GM06990 (cell line): ENCODE data around the gene DPM2.
A peak's percentile ranks its signal among the peaks of the same experiment; 100 is the strongest.

Source experiments
- DNase-seq: peaks from one replicate; pipeline ENCODE4 v3.0.0-alpha.2; 2011; ENCODE audit not compliant: insufficient read length; ENCODE audit errors: extremely low read depth
- H3K27me3 ChIP-seq: replicated peaks from 2 replicates; pipeline ENCODE4 v1.6.0; 2011; ENCODE audit warnings: low read length; ENCODE audit not compliant: control insufficient read depth, insufficient read depth
- H3K36me3 ChIP-seq: 2 replicates; pipeline ENCODE4 v1.5.1; 2011; ENCODE audit warnings: low read length; ENCODE audit not compliant: control insufficient read depth, insufficient read depth
- H3K4me3 ChIP-seq: replicated peaks from 2 replicates; pipeline ENCODE4 v1.5.1; 2011; ENCODE audit warnings: low read depth, mild to moderate bottlenecking, control low read depth, low read length
- CTCF ChIP-seq: IDR thresholded peaks from 2 replicates; pipeline ENCODE4 v1.5.1; 2011; ENCODE audit warnings: low read length, control low read depth, mild to moderate bottlenecking, inconsistent platforms; ENCODE audit not compliant: insufficient read depth, poor library complexity, severe bottlenecking

DPM2 gene

GRCh38 chr9:127981559-127982121 lies 44.0 kb upstream of the DPM2 start:
- DNase-seq, result no peak
- H3K36me3 ChIP-seq, result no peaks in the 10 kb centered on the region; the same call in 1 of the 2 replicates
- no peak for TF ChIP-seq CTCF
- peak overlapping the region; percentile 56 for H3K4me3 ChIP-seq
- H3K27me3 ChIP-seq, result no peaks in the 10 kb centered on the region

DNA sequence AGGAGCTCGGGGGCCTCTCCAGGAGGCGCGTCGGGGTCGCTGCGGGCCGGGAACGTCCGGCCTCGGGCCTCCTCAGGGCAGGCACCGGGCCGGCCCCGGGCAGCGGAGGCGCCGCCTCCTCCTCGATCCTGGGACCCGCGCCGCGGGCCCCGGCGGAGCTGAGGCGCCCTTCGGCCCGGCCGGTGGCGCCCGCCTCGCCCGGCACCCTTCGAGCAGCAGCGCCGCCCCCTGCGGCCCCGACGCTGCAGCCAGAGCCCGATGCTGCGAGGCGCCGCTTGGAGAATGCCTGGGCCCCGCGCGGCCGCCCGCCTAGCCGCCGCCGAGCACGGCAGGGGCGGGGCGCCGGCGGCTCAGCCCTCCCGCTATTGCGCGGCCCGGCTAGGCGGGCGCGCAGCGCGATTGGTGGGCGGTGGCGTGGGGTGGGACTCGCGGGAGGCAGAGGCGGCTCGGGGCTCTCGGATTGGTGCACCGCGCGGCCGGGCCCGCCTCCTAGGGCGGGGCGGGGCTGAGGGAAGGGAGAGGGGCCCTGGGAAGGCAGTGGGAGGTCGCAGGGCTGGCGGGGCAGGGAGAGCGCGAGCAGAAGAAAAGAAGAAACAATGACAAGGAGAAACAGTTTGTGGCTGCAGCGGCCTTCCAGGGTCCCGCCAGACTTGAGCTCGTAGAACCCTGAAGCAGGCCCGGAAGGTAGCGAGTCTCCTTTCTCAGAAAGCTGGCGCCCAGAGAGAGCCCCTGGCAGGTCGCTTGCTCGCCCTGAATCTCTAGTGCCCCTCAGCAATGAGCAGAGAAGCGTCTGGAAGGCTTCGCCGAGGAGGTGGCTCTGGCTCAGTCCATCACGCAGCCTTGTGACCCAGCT lies 43.3 kb upstream of the DPM2 start, which contains the start of gene EEIG1:
Gene EEIG1 (minus strand): TSS at position 284 of the 853 bp plus-strand sequence. CDS start 852 bp downstream, outside the sequence.
- no peak for TF ChIP-seq CTCF
- Histone ChIP-seq H3K27me3 (no peaks in the 10 kb centered on the region), H3K36me3 (peaks cover 2% of the 10 kb centered on the region), H3K4me3 (peak within 1 kb of the TSS; percentile 83)
- DNase-seq, result peak; percentile 96

- Histone ChIP-seq H3K4me3 (peak overlapping the region; percentile 83), H3K27me3 (no peaks in the 10 kb centered on the region), H3K36me3 (peaks cover 2% of the 10 kb centered on the region)
- TF ChIP-seq CTCF, result no peak
- peak; percentile 72 for DNase-seq
These were observed 42.5 kb upstream of the DPM2 start for GRCh38 chr9:127980060-127980705.

- no peak for TF ChIP-seq CTCF
- Histone ChIP-seq H3K27me3 (no peaks in the 10 kb centered on the region), H3K4me3 (peak overlapping the region; percentile 83), H3K36me3 (peaks cover 3% of the 10 kb centered on the region)
- DNase-seq, result peak; percentile 69
These were observed 41.8 kb upstream of the DPM2 start for GRCh38 chr9:127979333-127980059.

- peaks cover 3% of the 10 kb centered on the region for H3K36me3 ChIP-seq
- no peaks in the 10 kb centered on the region for H3K27me3 ChIP-seq
- TF ChIP-seq CTCF, result no peak
- DNase-seq, result no peak
- H3K4me3 ChIP-seq, result peak overlapping the region; percentile 83
These were observed 41.3 kb upstream of the DPM2 start for GRCh38 chr9:127979015-127979332.
